HG02623 (cell line): ENCODE measurements around the gene ATP6V1G3.
"Not testable (repeated sequence)": the region's sequence is repeated elsewhere in the genome, so short reads cannot be mapped to it uniquely, and the experiment has no call there.

Experiments
- ATAC-seq: cut with Tn5 transposase; IDR thresholded peaks from one replicate; pipeline ENCODE4 v1.9.1; 2021; ENCODE audit warnings: moderate library complexity; ENCODE audit not compliant: unreplicated experiment

The ATP6V1G3 gene, protein sequence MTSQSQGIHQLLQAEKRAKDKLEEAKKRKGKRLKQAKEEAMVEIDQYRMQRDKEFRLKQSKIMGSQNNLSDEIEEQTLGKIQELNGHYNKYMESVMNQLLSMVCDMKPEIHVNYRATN

GRCh38 chr1:198540580-198540979 is at the start of gene ATP6V1G3:
Gene ATP6V1G3 (minus strand): TSS chr1:198540680. CDS start chr1:198540650, 30 bp downstream.
- no peak for ATAC-seq

- ATAC-seq, result no peak
Observed at GRCh38 chr1:198588845-198589244, 48.4 kb upstream of the ATP6V1G3 start.

DNA sequence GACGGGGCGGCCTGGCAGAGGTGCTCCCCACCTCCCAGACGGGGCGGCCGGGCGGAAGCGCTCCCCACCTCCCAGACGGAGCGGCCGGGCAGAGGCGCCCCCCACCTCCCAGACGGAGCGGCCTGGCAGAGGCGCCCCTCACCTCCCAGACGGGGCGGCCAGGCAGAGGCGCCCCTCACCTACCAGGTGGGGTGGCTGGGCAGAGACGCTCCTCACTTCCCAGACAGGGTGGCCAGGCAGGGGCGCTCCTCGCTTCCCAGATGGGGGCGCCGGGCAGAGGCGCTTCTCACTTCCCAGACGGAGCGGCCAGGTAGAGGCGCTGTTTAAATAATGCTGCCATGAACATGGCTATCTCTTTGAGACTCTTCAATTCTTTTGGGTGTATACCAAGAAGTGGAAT is 43.7 kb upstream of the ATP6V1G3 start:
- no peak for ATAC-seq

- ATAC-seq, result not testable (repeated sequence)
Observed at GRCh38 chr1:198583209-198583802, 42.8 kb upstream of the ATP6V1G3 start.

DNA sequence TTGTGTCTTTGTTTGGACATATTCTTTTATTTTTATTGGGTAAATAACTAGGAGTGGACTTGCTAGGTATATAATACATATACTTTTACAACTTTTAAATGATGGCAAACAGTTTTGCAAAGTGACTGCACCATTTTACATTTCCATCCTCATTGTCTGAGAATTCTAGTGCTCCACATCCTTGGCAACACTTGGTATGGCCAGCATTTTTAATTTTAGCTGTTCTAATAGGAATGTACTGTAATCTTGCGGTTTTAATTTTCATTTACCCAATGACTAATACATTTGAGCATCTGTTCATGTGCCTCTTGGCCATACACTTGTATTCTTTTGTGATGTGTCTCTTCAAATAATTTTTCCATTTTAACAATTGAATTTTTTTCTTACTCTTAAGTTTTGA is 37.0 kb upstream of the ATP6V1G3 start:
- ATAC-seq, result no peak

DNA sequence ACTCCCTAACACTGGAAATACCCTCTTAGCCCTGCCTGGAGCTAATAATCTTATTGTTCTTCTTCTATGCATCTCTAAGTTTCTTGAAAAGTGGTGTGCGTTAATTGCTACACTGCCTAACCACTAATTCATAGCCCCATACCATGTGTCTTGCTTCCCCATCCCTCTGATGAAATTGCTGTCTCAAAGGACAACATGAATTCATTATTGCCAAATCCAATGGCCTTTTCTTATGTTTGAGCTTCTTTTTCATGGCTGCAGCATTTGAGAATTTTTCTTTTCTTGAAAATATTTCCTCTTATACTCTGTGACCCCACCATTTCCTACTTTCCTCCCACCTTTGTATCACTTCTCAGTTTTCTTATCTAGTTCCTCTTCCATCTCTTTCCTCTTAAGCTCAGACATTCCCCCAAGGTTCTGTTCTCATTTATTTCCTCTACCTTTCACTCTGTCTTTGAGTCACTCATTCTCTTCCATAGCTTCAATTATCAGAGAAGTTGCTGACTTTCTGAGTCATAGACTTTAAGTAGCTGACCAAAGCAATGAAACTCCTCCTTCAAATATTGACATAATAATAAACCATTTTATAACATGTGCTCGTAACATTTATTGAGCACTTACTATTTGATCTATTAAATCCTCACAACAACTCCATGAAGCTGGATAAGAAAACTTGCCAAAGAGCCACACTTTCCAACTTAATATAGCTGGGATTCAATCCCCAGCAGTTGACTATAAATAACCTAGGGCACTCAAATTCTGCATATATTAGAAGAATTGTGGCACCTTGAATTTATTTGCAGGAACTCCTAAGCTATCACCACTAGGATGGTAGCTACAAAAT is 35.5 kb upstream of the ATP6V1G3 start:
- ATAC-seq, result peak; percentile 83

DNA sequence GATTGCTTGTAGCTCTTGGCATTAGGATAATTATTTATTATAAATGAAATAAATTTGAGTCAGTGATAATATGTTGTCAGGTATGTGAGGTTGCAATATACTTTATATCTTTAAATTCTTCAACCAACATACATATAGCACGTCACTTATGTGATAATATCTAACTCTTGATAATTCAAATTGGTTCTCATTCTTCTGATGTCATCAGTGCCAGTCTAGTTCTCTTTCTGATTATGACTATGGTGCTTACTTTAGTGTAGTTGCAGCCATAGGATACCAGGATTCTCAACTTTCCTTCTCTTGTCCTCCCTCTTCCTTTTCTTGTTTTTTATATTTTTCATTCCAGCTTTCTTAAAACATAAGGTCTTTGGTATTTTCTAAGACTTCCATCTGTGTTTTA is 34.8 kb upstream of the ATP6V1G3 start:
- no peak for ATAC-seq

GRCh38 chr1:198574325-198574724 is 33.8 kb upstream of the ATP6V1G3 start:
- no peak for ATAC-seq

DNA sequence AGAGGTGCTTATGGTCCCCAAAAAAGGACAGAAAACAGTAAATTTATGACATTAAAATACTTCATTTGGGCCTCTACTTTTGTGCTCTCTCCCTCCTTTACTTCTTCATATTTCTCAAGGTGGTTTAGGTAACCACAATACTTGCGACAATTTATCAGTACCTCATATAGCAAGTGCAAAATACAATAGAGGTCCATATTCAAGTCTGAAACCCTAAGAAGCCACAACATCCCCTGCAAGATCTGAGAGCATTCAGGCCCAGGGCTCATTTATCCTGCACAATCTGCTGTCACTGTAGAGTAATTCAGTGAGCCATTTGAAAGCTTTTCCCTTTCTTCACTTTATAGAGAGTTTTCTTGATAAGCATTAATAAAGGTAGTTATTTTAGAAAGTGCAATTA is 24.2 kb upstream of the ATP6V1G3 start:
- no peak for ATAC-seq

DNA sequence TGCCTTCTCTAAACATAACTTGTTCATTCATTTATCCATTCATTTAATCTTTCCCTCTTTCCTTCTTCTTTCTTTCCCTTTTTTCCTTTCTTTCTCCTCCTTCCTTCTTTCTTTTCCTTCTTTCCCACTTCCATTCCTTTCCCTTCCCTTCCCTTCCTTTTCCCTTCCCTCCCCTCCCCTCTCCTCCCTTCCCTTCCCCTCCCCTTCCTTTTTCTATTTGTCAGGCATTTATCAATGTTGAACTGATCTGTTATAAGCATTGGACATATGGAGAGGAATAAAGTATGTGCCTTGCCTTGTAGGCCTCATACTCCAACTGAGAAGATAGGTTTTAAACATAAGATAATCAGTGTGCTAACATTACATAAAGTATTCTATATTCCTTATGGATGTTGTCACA is 23.7 kb upstream of the ATP6V1G3 start:
- ATAC-seq, result no peak

GRCh38 chr1:198563583-198563982 is 23.1 kb upstream of the ATP6V1G3 start:
- no peak for ATAC-seq

GRCh38 chr1:198560161-198560560 is 19.7 kb upstream of the ATP6V1G3 start:
- no peak for ATAC-seq

- no peak for ATAC-seq
Observed at GRCh38 chr1:198559362-198559761, 18.9 kb upstream of the ATP6V1G3 start.

GRCh38 chr1:198558402-198558801 is 17.9 kb upstream of the ATP6V1G3 start:
- no peak for ATAC-seq

DNA sequence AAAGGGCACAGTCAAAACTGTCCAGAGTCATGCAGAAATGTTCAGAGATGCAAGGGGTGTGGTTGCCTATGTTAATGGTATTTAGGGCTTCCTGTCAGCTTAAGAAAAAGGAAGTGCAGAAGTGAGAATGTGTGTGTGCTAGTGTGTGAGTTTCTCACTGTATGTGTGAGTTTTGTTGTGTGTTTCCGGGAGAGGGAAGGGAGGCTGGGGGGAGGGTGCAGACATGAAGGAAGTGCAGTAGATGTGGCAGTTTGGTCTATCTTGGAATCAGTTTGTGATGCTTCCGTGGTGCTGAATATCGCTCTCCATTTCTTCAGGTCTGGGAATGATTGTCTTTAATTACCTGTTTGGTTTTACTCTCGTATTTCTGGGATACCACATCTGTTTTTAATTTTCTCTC is 16.5 kb upstream of the ATP6V1G3 start:
- peak; percentile 82 for ATAC-seq

DNA sequence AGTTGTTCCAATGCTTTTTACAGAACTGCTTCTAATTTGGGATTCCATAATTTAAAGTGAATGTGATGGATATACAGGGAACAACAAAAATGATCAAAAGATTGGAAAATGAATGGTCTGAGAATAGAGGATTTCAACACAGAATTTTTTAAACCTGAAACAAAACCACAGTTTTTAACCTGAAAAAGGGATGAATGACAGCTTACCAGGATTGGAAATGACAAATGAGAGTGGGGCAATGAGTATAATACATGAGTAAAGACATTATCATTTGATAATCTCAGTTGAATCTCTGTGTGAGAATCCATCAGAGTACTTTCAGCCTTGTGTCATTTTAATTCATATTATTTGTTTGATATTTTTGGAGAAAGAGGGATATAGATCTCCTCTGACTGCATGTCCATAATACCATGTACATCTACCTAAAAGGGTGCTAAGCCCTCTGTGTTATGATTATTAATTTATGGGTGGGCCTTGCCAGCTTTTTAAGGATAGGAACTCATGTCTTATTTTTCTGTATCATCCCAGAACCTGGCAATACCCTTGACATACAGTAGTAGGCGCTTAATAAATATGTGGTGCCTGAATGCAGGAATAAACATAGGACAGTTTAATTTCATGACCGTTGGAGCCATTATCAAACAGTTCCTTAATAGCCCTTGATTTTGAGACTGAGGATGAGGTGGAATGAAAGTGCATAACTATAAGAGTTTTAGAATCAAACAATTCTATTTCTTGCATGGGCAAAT is 12.4 kb upstream of the ATP6V1G3 start:
- no peak for ATAC-seq

- ATAC-seq, result no peak
Observed at GRCh38 chr1:198550941-198551524, 10.6 kb upstream of the ATP6V1G3 start.

GRCh38 chr1:198549866-198550265 is 9.4 kb upstream of the ATP6V1G3 start:
- peak; percentile 88 for ATAC-seq

- ATAC-seq, result no peak
Observed at GRCh38 chr1:198548890-198549289, 8.4 kb upstream of the ATP6V1G3 start.

GRCh38 chr1:198545156-198545555 is 4.7 kb upstream of the ATP6V1G3 start:
- ATAC-seq, result no peak

DNA sequence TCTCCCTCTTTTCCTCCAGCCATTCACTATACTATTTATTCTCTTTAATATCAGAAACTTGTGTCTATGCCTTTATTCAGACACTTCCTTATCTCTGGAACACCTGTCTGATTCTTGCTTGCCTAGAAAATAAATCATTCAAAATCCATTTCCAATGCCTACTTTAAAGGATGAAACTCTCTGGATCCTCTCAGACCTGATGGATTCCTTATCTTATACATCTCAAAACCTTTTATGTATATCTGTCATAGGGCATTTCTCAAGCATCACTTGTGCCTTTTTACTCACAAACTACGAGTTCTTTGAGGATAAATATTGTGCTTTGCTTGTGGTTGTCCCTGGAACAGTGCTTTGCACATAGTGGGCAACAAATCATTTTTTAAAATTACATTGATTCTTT is 3.8 kb upstream of the ATP6V1G3 start:
- no peak for ATAC-seq
